Lower leg skin (tissue), 3 donors: ENCODE results near the gene ZDHHC14.

ENCODE experiments used
- CTCF ChIP-seq, 3 donors: fragments of 450-650 bp; IDR thresholded peaks; one replicate each; pipeline ENCODE4 v1.5.1; 2016; ENCODE audit warnings: antibody characterized with exemption in 3 of 3, mild to moderate bottlenecking in 3 of 3, moderate library complexity in 2 of 3
- POLR2A ChIP-seq, 2 donors: fragments of 450-650 bp; IDR thresholded peaks; one replicate each; pipeline ENCODE4 v1.6.1; 2016 to 2017; ENCODE audit warnings: antibody characterized with exemption in 2 of 2, mild to moderate bottlenecking in 1 of 2, moderate library complexity in 1 of 2

GRCh38 chr6:157492249-157492648 lies 111.3 kb downstream of the ZDHHC14 start:
- TF ChIP-seq CTCF (IDR thresholded peaks at IDR 0.05) (no peak), POLR2A (IDR thresholded peaks at IDR 0.05) (no peak)
